HEK293T (cell line): ENCODE data around the gene ZNF205.

ENCODE experiments used
- ARNT ChIP-seq: fragments of 450-650 bp; IDR thresholded peaks from 2 replicates; pipeline ENCODE4 v1.6.1; 2017; ENCODE audit warnings: mild to moderate bottlenecking
- BHLHE40 ChIP-seq: fragments of 450-650 bp; IDR thresholded peaks from 2 replicates; pipeline ENCODE4 v1.6.1; 2016; ENCODE audit warnings: mild to moderate bottlenecking, moderate library complexity, borderline replicate concordance
- CTBP1 ChIP-seq: fragments of 450-650 bp; IDR thresholded peaks from 2 replicates; pipeline ENCODE4 v1.6.1; 2016; ENCODE audit warnings: borderline replicate concordance
- ELF4 ChIP-seq: fragments of 450-650 bp; IDR thresholded peaks from 2 replicates; pipeline ENCODE4 v1.6.1; 2017; ENCODE audit warnings: antibody characterized with exemption
- FOXA1 ChIP-seq: fragments of 450-650 bp; IDR thresholded peaks from 2 replicates; pipeline ENCODE4 v1.6.1; 2016; ENCODE audit warnings: mild to moderate bottlenecking
- FOXK2 ChIP-seq: fragments of 450-650 bp; IDR thresholded peaks from 2 replicates; pipeline ENCODE4 v1.6.1; 2016; ENCODE audit warnings: mild to moderate bottlenecking
- FOXM1 ChIP-seq: fragments of 450-650 bp; IDR thresholded peaks from 2 replicates; pipeline ENCODE4 v1.6.1; 2017; ENCODE audit warnings: mild to moderate bottlenecking, borderline replicate concordance
- HDGF ChIP-seq: fragments of 450-650 bp; IDR thresholded peaks from 2 replicates; pipeline ENCODE4 v1.6.1; 2017; ENCODE audit warnings: antibody characterized with exemption, borderline replicate concordance
- SP1 ChIP-seq: fragments of 450-650 bp; IDR thresholded peaks from 2 replicates; pipeline ENCODE4 v1.6.1; 2017
- SUZ12 ChIP-seq: fragments of 450-650 bp; IDR thresholded peaks from 2 replicates; pipeline ENCODE4 v1.6.1; 2016; ENCODE audit warnings: mild to moderate bottlenecking
- ZNF384 ChIP-seq: fragments of 450-650 bp; IDR thresholded peaks from 2 replicates; pipeline ENCODE4 v1.6.1; 2016

DNA sequence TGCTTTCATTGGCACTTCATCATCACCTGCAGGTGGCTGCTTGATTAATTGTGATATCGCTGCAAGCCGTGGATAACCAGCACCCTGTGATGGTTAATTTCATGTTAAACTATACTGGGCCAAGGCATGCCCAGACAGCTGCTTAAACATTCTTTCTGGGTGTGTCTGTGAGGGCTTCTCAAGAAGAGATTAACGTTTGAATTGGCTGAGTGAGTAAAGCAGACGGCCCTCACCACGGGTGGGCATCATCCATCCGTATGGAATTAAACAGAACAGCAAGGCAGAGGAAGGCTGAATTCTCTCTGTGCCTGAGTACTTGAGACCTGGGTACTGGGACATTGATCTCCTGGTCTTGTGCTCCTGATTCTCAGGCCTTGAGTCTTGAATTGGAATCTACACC, 15.4 kb downstream of the ZNF205 start:
- TF ChIP-seq SUZ12 (no peak), BHLHE40 (no peak), ZNF384 (no peak), FOXM1 (no peak), ELF4 (no peak), HDGF (no peak), FOXA1 (no peak), SP1 (no peak), CTBP1 (no peak), ARNT (no peak), FOXK2 (no peak)
